Parathyroid adenoma (tissue), 2 donors: ENCODE measurements around the gene NOM1.
A peak's percentile ranks its signal among the peaks of the same experiment; 100 is the strongest.

ENCODE experiments used
- H2AFZ ChIP-seq: fragments of 300-600 bp; sonication (generic); one replicate; pipeline ENCODE4 v1.7.0; 2017; ENCODE audit warnings: antibody characterized with exemption, mild to moderate bottlenecking
- H3K27ac ChIP-seq: fragments of 300-600 bp; sonication (generic); one replicate; pipeline ENCODE4 v1.7.0; 2017
- H3K27me3 ChIP-seq: fragments of 300-600 bp; sonication (generic); one replicate; pipeline ENCODE4 v1.7.0; 2017; ENCODE audit warnings: low read length; ENCODE audit not compliant: control insufficient read depth, insufficient read depth
- H3K36me3 ChIP-seq: fragments of 300-600 bp; sonication (generic); one replicate; pipeline ENCODE4 v1.7.0; 2017; ENCODE audit warnings: low read length; ENCODE audit not compliant: control insufficient read depth, insufficient read depth
- H3K4me1 ChIP-seq: fragments of 300-600 bp; sonication (generic); one replicate; pipeline ENCODE4 v1.7.0; 2017; ENCODE audit warnings: control low read depth
- H3K4me2 ChIP-seq: fragments of 300-600 bp; sonication (generic); one replicate; pipeline ENCODE4 v1.7.0; 2017; ENCODE audit warnings: low read length
- H3K4me3 ChIP-seq: fragments of 300-600 bp; sonication (generic); one replicate; pipeline ENCODE4 v1.7.0; 2017; ENCODE audit warnings: low read depth, low read length
- H3K79me2 ChIP-seq: fragments of 300-600 bp; sonication (generic); one replicate; pipeline ENCODE4 v1.7.0; 2017; ENCODE audit warnings: control low read depth
- H3K9ac ChIP-seq: fragments of 300-600 bp; sonication (generic); one replicate; pipeline ENCODE4 v1.7.0; 2017; ENCODE audit warnings: mild to moderate bottlenecking
- H3K9me3 ChIP-seq: fragments of 300-600 bp; sonication (generic); one replicate; pipeline ENCODE4 v1.7.0; 2017; ENCODE audit warnings: low read length; ENCODE audit not compliant: control insufficient read depth
- CTCF ChIP-seq: fragments of 300-600 bp; sonication (generic); IDR thresholded peaks from one replicate; pipeline ENCODE4 v1.7.0; 2017; ENCODE audit warnings: antibody characterized with exemption, mild to moderate bottlenecking
- donor health status: primary hyperparathyroidism.

The NOM1 gene

GRCh38 chr7:156943091-156944041 is 6.1 kb upstream of the NOM1 start:
- no peak for TF ChIP-seq CTCF
- H3K9ac ChIP-seq: no peak overlapping the region
- no peaks in the 10 kb centered on the region for H3K36me3 ChIP-seq
- no peak overlapping the region for H3K4me2 ChIP-seq
- no peak overlapping the region for H3K4me3 ChIP-seq
- peaks cover 2% of the 10 kb centered on the region for H3K4me1 ChIP-seq
- H3K27me3 ChIP-seq: no peaks in the 10 kb centered on the region
- H3K79me2 ChIP-seq: no peaks in the 10 kb centered on the region
- no peaks in the 10 kb centered on the region for H3K9me3 ChIP-seq
- H3K27ac ChIP-seq: no peak overlapping the region
- peak overlapping the region; percentile 88 for H2AFZ ChIP-seq

GRCh38 chr7:156944876-156945275 is 4.6 kb upstream of the NOM1 start:
- no peak overlapping the region for H3K9ac ChIP-seq
- H3K27me3 ChIP-seq: no peaks in the 10 kb centered on the region
- H3K27ac ChIP-seq: no peak overlapping the region
- H3K4me3 ChIP-seq: no peak overlapping the region
- no peaks in the 10 kb centered on the region for H3K36me3 ChIP-seq
- H3K9me3 ChIP-seq: no peaks in the 10 kb centered on the region
- H3K4me1 ChIP-seq: peaks cover 2% of the 10 kb centered on the region
- no peaks in the 10 kb centered on the region for H3K79me2 ChIP-seq
- no peak overlapping the region for H3K4me2 ChIP-seq
- no peak overlapping the region for H2AFZ ChIP-seq
- TF ChIP-seq CTCF: no peak

GRCh38 chr7:156947120-156947843 is 2.2 kb upstream of the NOM1 start:
- Histone ChIP-seq H2AFZ (peak overlapping the region; percentile 39), H3K79me2 (peaks cover 18% of the 10 kb centered on the region), H3K4me3 (no peak overlapping the region), H3K36me3 (no peaks in the 10 kb centered on the region), H3K9me3 (no peaks in the 10 kb centered on the region), H3K27me3 (no peaks in the 10 kb centered on the region), H3K4me2 (no peak overlapping the region), H3K4me1 (peaks cover 9% of the 10 kb centered on the region), H3K27ac (no peak overlapping the region), H3K9ac (no peak overlapping the region)
- no peak for TF ChIP-seq CTCF

- H3K27me3 ChIP-seq: no peaks in the 10 kb centered on the region
- H3K4me1 ChIP-seq: peaks cover 9% of the 10 kb centered on the region
Observed at GRCh38 chr7:156948361-156948760, 1.2 kb upstream of the NOM1 start.

More at GRCh38 chr7:156948361-156948760, 1.2 kb upstream of the NOM1 start:
- Histone ChIP-seq H3K27ac (no peak overlapping the region), H3K4me2 (no peak overlapping the region), H3K36me3 (no peaks in the 10 kb centered on the region), H2AFZ (peak overlapping the region; percentile 98), H3K4me3 (no peak overlapping the region), H3K79me2 (peaks cover 22% of the 10 kb centered on the region), H3K9ac (no peak overlapping the region), H3K9me3 (no peaks in the 10 kb centered on the region)
- no peak for TF ChIP-seq CTCF
